ENCODE measurements around the gene CLEC16A.
A peak's percentile ranks its signal among the peaks of the same experiment; 100 is the strongest.

CLEC16A gene

GRCh38 chr16:10969615-10970014 is 25.3 kb downstream of the CLEC16A start:
- no peak overlapping the region for H3K4me3 ChIP-seq (ENCODE audit: low read depth, low read length)
- DNase-seq (ENCODE audit: low read depth): no peak
- TF ChIP-seq CTCF (conservative IDR thresholded peaks at IDR 0.05; ENCODE audit: low read depth, low read length): no peak

DNA sequence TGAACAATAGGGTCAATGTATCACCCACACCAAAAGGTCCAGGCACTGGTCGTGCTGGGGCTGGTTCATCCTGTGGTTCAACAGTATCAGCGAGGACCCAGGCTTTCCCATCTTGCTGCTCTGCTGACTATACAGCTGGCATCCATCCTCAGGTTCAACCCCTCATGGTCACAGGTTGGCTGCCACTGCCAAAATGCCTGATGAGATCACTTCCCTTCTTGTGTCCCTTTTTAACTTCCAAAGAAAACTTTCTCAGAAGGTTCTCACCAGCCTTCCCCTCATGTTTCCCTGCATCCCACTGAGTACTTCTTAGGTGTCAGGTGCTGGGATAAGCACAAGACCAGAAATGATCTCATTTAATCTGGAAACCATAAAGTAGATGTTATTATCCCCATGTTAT is 25.7 kb downstream of the CLEC16A start:
- H3K4me3 ChIP-seq (ENCODE audit: low read depth, low read length): no peak overlapping the region
- no peak for TF ChIP-seq CTCF (conservative IDR thresholded peaks at IDR 0.05; ENCODE audit: low read depth, low read length)
- no peak for DNase-seq (ENCODE audit: low read depth)

DNA sequence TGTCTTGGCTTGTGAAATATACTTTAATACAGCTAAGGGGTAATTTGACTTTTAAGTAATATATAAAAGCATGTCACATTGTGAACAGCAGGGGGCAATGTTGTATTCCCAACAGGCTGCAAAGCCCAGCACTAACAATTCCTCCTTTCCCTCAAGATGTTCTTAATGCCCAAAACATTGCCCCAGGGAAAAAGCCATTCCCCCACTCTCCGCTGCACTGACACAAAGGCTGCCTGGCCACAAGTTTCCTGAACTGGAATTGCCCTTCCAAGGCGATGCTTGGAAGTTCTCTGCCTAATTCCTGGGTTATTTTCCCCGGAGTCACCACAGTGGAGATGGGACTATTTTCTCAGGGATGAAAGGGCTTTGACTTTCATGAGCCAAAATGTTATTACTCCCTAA is 27.2 kb downstream of the CLEC16A start:
- peak; percentile 91 for DNase-seq (ENCODE audit: low read depth)
- TF ChIP-seq CTCF (conservative IDR thresholded peaks at IDR 0.05; ENCODE audit: low read depth, low read length): peak; percentile 78
- no peak overlapping the region for H3K4me3 ChIP-seq (ENCODE audit: low read depth, low read length)

- H3K4me3 ChIP-seq (ENCODE audit: low read depth, low read length): no peak overlapping the region
- no peak for DNase-seq (ENCODE audit: low read depth)
- no peak for TF ChIP-seq CTCF (conservative IDR thresholded peaks at IDR 0.05; ENCODE audit: low read depth, low read length)
Observed at GRCh38 chr16:10972108-10972818, 27.9 kb downstream of the CLEC16A start.

DNA sequence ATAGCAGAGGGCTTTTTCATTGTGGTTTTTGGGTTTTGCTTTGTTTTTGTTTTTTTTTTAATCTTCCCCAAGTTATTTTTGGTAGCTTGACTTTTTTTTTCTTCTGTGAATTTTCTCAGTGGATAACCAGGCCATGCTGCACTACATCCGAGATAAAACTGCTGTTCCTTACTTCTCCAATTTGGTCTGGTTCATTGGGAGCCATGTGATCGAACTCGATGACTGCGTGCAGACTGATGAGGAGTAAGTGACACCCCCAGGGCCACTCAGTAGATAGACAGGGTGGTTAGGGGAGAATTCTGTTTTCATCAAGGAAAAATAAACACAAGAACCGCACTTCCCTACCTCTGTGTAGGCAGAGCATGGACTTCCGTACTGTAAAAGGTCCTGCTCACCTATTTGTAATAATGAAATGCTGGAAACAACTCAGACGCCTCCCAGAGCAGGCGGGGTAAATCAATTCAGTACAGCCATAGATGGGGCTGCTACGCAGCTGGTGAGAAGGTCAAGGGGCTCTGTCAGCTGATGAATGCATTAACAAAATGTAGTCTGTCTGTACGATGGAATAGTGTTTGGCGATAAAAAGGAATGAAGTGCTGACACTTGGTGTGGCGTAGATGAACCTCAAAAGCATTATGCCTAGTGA is 28.6 kb downstream of the CLEC16A start:
- H3K4me3 ChIP-seq (ENCODE audit: low read depth, low read length): no peak overlapping the region
- no peak for TF ChIP-seq CTCF (conservative IDR thresholded peaks at IDR 0.05; ENCODE audit: low read depth, low read length)
- no peak for DNase-seq (ENCODE audit: low read depth)

DNA sequence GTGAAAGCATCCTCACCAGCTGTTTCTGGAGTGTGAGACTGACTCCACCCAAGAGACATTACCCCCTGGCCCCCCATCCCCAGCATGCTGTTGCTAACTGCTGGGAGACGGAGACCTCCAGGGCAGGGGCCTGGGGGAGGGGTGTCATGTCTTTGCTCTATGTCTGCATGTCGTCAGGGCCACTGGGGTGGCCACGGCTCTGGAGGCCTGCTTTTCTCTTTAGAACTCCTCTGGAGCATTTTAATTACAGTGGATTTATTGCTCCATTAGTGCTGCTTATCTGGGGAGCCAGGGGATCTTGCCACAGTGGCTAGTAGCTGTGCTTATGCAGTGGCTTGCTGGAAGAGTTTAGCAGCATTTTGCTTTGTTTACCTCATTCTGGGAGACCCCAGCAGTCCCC is 32.3 kb downstream of the CLEC16A start:
- no peak for TF ChIP-seq CTCF (conservative IDR thresholded peaks at IDR 0.05; ENCODE audit: low read depth, low read length)
- no peak for DNase-seq (ENCODE audit: low read depth)
- no peak overlapping the region for H3K4me3 ChIP-seq (ENCODE audit: low read depth, low read length)

DNA sequence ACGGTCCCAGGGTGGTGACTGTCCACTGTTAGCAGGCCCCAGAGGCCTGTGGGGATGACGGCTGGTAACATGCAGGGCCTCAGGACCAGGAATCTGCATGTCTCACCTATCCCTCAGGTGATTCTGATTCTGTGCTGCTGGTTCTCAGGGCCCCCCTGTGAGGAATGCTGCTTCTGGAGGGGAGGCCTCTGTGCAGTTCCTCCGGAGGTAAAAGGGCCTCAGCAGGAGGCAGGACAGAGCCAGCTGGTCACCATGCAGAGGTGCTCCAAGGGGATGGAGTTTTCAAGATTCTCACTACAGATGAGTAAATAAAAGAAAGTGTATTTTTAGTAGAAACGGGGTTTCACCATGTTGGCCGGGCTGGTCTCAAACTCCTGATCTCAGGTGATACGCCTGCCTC is 33.8 kb downstream of the CLEC16A start:
- no peak for DNase-seq (ENCODE audit: low read depth)
- TF ChIP-seq CTCF (conservative IDR thresholded peaks at IDR 0.05; ENCODE audit: low read depth, low read length): no peak
- H3K4me3 ChIP-seq (ENCODE audit: low read depth, low read length): no peak overlapping the region
